Spinal cord (tissue), 10 donors: ENCODE measurements around the gene EIF5A. TPM values are rescaled to one million over a fixed set of nuclear protein-coding genes. Genes with fewer than 3 reads are reported as not detected.

ENCODE experiments used
- DNase-seq, 6 donors: peaks; one replicate each; pipeline versions ENCODE4 v3.0.0 to v3.0.0-alpha.2; 2013 to 2015; ENCODE audit warnings: low spot score in 6 of 6, low read depth in 4 of 6
- H3K27ac ChIP-seq: one replicate; pipeline ENCODE4 v1.5.1; 2013; ENCODE audit warnings: low read depth, low read length, control low read depth
- H3K27me3 ChIP-seq: one replicate; pipeline ENCODE4 v1.6.1; 2013; ENCODE audit warnings: low read length; ENCODE audit not compliant: control insufficient read depth, insufficient read depth
- H3K36me3 ChIP-seq: one replicate; pipeline ENCODE4 v1.6.1; 2013; ENCODE audit warnings: low read length; ENCODE audit not compliant: control insufficient read depth, insufficient read depth
- H3K4me1 ChIP-seq: one replicate; pipeline ENCODE4 v1.6.1; 2013; ENCODE audit warnings: low read length; ENCODE audit not compliant: control insufficient read depth, insufficient read depth
- H3K4me3 ChIP-seq: one replicate; pipeline ENCODE4 v1.5.1; 2013; ENCODE audit warnings: low read depth, low read length, control low read depth
- H3K9me3 ChIP-seq: one replicate; pipeline ENCODE4 v1.6.1; 2013; ENCODE audit warnings: low read length; ENCODE audit not compliant: control insufficient read depth, insufficient read depth
- WGBS: methylation state at CpG from one replicate; pipeline ENCODE4 v1.1.5; 2013; ENCODE audit warnings: missing lambda C conversion rate; ENCODE audit not compliant: insufficient coverage; 5-methylcytosine and 5-hydroxymethylcytosine counted together
- polyA plus RNA-seq, 2 donors: library from polyadenylated mRNA; unstranded; fragments of 120-200 nt; gene quantifications; one replicate each; pipeline ENCODE4 v1.2.1, GENCODE V29; 2013; ENCODE audit not compliant: insufficient read length in 2 of 2
- total RNA-seq, 2 donors: library from RNA; depleted of rRNA in 1 of 2; stranded (reverse); fragments of 120-200 nt in 1 of 2; fragments of >200 nt in 1 of 2; gene quantifications; one replicate each; pipeline versions ENCODE4 v1.2.3 to v1.2.4, GENCODE V29; 2013 to 2014
- donor health status: healthy.

The EIF5A gene
- total and polyA plus RNA-seq, 4 donors: 146 to 375 (median 284) TPM

DNA sequence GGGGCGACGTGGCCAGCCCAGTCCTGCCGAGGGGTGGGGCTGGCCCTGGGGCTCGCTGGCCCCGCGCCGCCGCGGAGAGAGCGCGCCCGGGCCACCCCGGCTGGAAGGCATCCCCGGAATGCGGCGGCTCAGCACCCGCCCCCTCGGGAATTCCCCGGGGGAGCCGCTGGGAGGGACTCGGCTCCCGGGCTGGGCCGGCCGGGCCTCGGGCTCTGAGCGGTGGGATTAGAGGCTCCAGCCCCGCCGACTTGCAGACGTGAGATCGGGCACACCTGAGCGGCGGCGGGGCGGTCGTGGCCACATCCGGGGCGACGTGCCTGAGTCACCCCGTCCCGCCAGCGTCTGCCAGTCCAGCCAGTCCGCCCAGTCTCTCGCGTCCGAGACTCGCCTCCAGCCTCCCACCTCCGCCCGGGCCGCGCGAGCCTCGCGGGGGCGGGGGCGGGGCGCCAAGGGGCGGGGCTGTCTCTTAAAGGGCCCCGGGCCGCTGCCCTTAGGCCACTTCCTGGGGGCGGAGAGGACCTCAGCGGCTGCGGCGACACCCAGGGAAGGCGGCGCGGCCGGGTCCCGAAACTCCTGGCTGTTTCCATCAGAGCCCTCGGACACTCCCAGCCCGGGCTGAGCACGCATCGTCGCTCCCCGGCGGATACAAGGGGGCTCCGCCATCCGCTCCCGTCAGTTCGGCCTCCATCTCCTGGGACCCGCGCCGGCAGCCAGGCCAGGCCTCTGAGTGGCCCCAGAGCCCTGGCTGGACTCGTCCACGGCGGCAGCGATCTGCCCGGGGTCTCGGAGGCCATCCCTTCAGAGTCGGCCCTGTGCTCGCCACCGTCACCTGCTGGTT, 44.5 kb downstream of the EIF5A start, which contains the start of gene KCTD11:
TSS of gene KCTD11 (plus strand) at position 498 of the 838 bp plus-strand sequence.
- Histone ChIP-seq H3K9me3 (no peaks in the 10 kb centered on the region), H3K4me3 (peak within 1 kb of the TSS; percentile 83), H3K27me3 (no peaks in the 10 kb centered on the region), H3K27ac (peak within 1 kb of the TSS; percentile 99), H3K36me3 (peaks cover 9% of the 10 kb centered on the region), H3K4me1 (peaks cover 76% of the 10 kb centered on the region)
- under 1% methylated on average over 91 of the region's 91 CpGs for WGBS
- DNase-seq: peak in 4 of 6 donors; percentile 69 to 94 (median 82)

GRCh38 chr17:7352503-7352889, 45.1 kb downstream of the EIF5A start:
- WGBS: 38% methylated on average over 10 of the region's 10 CpGs

GRCh38 chr17:7352910-7353635, 45.6 kb downstream of the EIF5A start:
- H3K27ac ChIP-seq: peak overlapping the region; percentile 99
- peaks cover 76% of the 10 kb centered on the region for H3K4me1 ChIP-seq
- H3K9me3 ChIP-seq: no peaks in the 10 kb centered on the region
- no peak for DNase-seq
- H3K27me3 ChIP-seq: no peaks in the 10 kb centered on the region
- 90% methylated on average over 34 of the region's 37 CpGs for WGBS
- H3K36me3 ChIP-seq: peaks cover 8% of the 10 kb centered on the region
- no peak overlapping the region for H3K4me3 ChIP-seq

More at GRCh38 chr17:7352503-7352889, 45.1 kb downstream of the EIF5A start:
- Histone ChIP-seq H3K9me3 (no peaks in the 10 kb centered on the region), H3K27ac (peak overlapping the region; percentile 99), H3K27me3 (no peaks in the 10 kb centered on the region), H3K4me3 (peak overlapping the region; percentile 83), H3K36me3 (peaks cover 9% of the 10 kb centered on the region), H3K4me1 (peaks cover 76% of the 10 kb centered on the region)
- no peak for DNase-seq

GRCh38 chr17:7354262-7354843, 46.9 kb downstream of the EIF5A start:
- Histone ChIP-seq H3K4me3 (no peak overlapping the region), H3K9me3 (no peaks in the 10 kb centered on the region), H3K27me3 (no peaks in the 10 kb centered on the region), H3K27ac (peak overlapping the region; percentile 88), H3K36me3 (peaks cover 5% of the 10 kb centered on the region), H3K4me1 (peaks cover 65% of the 10 kb centered on the region)
- DNase-seq: peak in 3 of 6 donors; percentile 31 to 75 (median 72)
- WGBS: 43% methylated on average over 8 of the region's 9 CpGs

GRCh38 chr17:7355053-7355452, 47.6 kb downstream of the EIF5A start, which contains the start of gene TMEM95:
Gene TMEM95 (plus strand): TSS chr17:7355156. CDS start chr17:7355205, 49 bp downstream.
- no peak within 1 kb of the TSS for H3K4me3 ChIP-seq
- peaks cover 5% of the 10 kb centered on the region for H3K36me3 ChIP-seq
- no peaks in the 10 kb centered on the region for H3K27me3 ChIP-seq
- 33% methylated on average over 10 of the region's 10 CpGs for WGBS
- peaks cover 58% of the 10 kb centered on the region for H3K4me1 ChIP-seq
- H3K9me3 ChIP-seq: no peaks in the 10 kb centered on the region
- peak in 4 of 6 donors; percentile 24 to 90 (median 62) for DNase-seq
- peak within 1 kb of the TSS; percentile 88 for H3K27ac ChIP-seq

DNA sequence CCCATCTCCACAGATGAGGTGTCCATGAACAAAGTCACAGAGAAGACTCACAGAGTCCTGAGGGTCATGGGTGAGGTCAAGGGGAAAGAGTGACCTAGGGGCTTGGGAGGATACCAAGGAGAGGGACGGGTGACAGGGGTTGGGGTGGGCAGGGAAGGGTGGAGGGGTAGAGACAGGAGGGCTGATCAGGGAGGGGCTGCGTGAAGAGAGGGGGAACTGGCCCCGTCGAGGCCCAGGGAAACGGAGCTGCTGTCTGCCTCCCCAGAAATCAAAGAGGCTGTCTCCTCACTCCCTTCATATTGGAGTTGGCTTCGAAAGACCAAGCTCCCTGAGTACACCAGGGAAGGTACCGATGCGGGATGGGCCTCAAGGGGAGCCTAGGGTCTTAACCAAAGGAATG, 48.1 kb downstream of the EIF5A start:
- WGBS: 90% methylated on average over 1 of the region's 8 CpGs
- Histone ChIP-seq H3K27me3 (no peaks in the 10 kb centered on the region), H3K36me3 (peaks cover 5% of the 10 kb centered on the region), H3K4me3 (no peak overlapping the region), H3K27ac (peak overlapping the region; percentile 88), H3K4me1 (peaks cover 53% of the 10 kb centered on the region), H3K9me3 (no peaks in the 10 kb centered on the region)
- DNase-seq: no peak

- H3K36me3 ChIP-seq: peaks cover 5% of the 10 kb centered on the region
- peaks cover 48% of the 10 kb centered on the region for H3K4me1 ChIP-seq
- H3K27ac ChIP-seq: peak overlapping the region; percentile 88
- WGBS: 23% methylated on average over 11 of the region's 12 CpGs
- peak in 2 of 6 donors; percentile 73 to 76 for DNase-seq
- H3K9me3 ChIP-seq: no peaks in the 10 kb centered on the region
- H3K27me3 ChIP-seq: no peaks in the 10 kb centered on the region
- no peak overlapping the region for H3K4me3 ChIP-seq
Measured at GRCh38 chr17:7356072-7356549, 48.7 kb downstream of the EIF5A start.

- H3K27ac ChIP-seq: no peak overlapping the region
- WGBS: 78% methylated on average over 7 of the region's 8 CpGs
Measured at GRCh38 chr17:7356756-7357155, 49.3 kb downstream of the EIF5A start.

DNA sequence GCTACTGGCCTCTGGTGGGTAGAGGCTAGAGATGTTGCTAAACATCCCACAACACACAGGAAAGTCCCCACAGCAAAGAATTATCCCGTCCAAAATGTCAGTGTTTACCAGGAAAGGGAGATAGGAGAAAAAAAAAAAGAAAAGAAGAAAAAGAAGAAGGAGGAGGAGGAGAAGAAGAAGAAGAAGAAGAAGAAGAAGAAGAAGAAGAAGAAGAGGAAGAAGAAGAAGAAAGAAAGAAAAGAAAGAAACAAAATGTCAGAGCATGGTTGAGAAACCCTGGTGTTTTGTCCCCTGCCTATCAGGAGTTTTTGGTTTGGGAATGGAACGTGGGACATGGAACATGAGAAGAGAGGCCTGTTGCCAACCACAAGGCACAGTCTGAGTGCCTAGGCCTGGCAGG, 50.0 kb downstream of the EIF5A start:
- DNase-seq: no peak
- whole genome bisulfite sequencing: 89% methylated on average over 1 of the region's 2 CpGs
- Histone ChIP-seq H3K27me3 (no peaks in the 10 kb centered on the region), H3K4me3 (no peak overlapping the region), H3K4me1 (peaks cover 41% of the 10 kb centered on the region), H3K9me3 (no peaks in the 10 kb centered on the region), H3K27ac (no peak overlapping the region), H3K36me3 (peaks cover 5% of the 10 kb centered on the region)

More at GRCh38 chr17:7356756-7357155, 49.3 kb downstream of the EIF5A start:
- Histone ChIP-seq H3K36me3 (peaks cover 5% of the 10 kb centered on the region), H3K27me3 (no peaks in the 10 kb centered on the region), H3K9me3 (no peaks in the 10 kb centered on the region), H3K4me1 (peaks cover 45% of the 10 kb centered on the region), H3K4me3 (no peak overlapping the region)
- no peak for DNase-seq
